ENCODE results near the gene SH3TC1.

DNA sequence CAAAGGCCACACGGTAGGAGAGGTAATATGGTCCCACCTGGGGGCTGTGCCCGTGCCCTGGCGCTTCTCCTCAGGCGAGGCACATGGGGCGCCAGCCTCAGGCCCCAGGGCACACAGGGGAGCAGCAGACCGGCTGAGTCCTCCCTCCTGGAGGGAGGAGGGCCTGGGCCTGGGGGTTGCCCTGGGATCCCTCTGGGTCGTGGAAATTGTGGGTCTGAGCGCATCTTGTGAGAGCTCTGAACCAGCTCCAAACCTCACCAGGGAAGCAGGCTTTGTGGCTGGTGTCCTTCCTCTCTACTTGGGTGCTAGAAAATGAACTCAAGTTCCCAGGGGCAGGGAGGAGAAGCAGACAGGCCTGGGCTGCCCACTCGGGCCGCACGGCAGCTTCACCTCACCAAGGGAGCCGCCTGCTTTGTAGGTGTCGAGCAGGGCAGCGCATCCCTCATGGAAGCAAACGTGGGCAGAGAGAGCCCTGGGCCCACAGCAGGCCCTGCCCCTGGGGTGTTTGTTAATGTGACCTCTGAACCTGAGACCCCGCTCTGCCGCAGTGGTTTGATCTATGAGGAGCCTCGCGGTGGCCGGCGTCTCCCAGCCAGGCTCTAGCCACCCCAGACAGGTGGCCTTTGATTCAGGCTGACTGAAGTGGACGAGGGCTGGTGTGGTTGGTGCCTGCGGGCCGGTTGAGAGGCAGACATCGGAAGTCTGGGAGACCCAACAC, 81.2 kb downstream of the SH3TC1 start:
- TF ChIP-seq, protein P1, sequence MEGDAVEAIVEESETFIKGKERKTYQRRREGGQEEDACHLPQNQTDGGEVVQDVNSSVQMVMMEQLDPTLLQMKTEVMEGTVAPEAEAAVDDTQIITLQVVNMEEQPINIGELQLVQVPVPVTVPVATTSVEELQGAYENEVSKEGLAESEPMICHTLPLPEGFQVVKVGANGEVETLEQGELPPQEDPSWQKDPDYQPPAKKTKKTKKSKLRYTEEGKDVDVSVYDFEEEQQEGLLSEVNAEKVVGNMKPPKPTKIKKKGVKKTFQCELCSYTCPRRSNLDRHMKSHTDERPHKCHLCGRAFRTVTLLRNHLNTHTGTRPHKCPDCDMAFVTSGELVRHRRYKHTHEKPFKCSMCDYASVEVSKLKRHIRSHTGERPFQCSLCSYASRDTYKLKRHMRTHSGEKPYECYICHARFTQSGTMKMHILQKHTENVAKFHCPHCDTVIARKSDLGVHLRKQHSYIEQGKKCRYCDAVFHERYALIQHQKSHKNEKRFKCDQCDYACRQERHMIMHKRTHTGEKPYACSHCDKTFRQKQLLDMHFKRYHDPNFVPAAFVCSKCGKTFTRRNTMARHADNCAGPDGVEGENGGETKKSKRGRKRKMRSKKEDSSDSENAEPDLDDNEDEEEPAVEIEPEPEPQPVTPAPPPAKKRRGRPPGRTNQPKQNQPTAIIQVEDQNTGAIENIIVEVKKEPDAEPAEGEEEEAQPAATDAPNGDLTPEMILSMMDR (IDR thresholded peaks at IDR 0.05; ENCODE audit: low read length), result no peak
- no peak for TF ChIP-seq EZH2 (IDR thresholded peaks at IDR 0.05; ENCODE audit: borderline replicate concordance, low read length)
